Immature natural killer cell (primary cell): ENCODE measurements around the gene MIPOL1. TPM values are rescaled to one million over a fixed set of nuclear protein-coding genes. Genes with fewer than 3 reads are reported as not detected.
A peak's percentile ranks its signal among the peaks of the same experiment; 100 is the strongest.
"Not testable (repeated sequence)": the region's sequence is repeated elsewhere in the genome, so short reads cannot be mapped to it uniquely, and the experiment has no call there.

Source experiments
- DNase-seq, 3 donors: peaks; one replicate each; pipeline ENCODE4 v3.0.0; 2022; ENCODE audit warnings: mixed read lengths in 1 of 3
- H3K27ac Mint-ChIP-seq, 6 donors: one replicate each; pipeline ENCODE4 v1.8.0; 2020; ENCODE audit warnings: mixed read lengths in 6 of 6, mild to moderate bottlenecking in 5 of 6, inconsistent platforms in 4 of 6, moderate library complexity in 3 of 6
- H3K27me3 Mint-ChIP-seq, 3 donors: one replicate each; pipeline ENCODE4 v1.8.0; 2020 to 2021; ENCODE audit warnings: low read depth in 3 of 3, mild to moderate bottlenecking in 3 of 3, mixed read lengths in 3 of 3, moderate library complexity in 3 of 3, inconsistent platforms in 1 of 3
- H3K36me3 Mint-ChIP-seq, 3 donors: one replicate each; pipeline ENCODE4 v1.8.0; 2020; ENCODE audit warnings: mixed read lengths in 3 of 3, inconsistent platforms in 2 of 3, mild to moderate bottlenecking in 2 of 3
- H3K4me1 Mint-ChIP-seq, 2 donors: one replicate each; pipeline ENCODE4 v1.8.0; 2020; ENCODE audit warnings: inconsistent platforms in 2 of 2, mild to moderate bottlenecking in 2 of 2, mixed read lengths in 2 of 2, moderate library complexity in 1 of 2
- H3K4me3 Mint-ChIP-seq, 5 donors: one replicate each; pipeline ENCODE4 v1.8.0; 2020; ENCODE audit warnings: mild to moderate bottlenecking in 5 of 5, mixed read lengths in 5 of 5, inconsistent platforms in 3 of 5, moderate library complexity in 3 of 5
- H3K9me3 Mint-ChIP-seq, 6 donors: one replicate each; pipeline ENCODE4 v1.8.0; 2020; ENCODE audit warnings: mild to moderate bottlenecking in 6 of 6, mixed read lengths in 6 of 6, inconsistent platforms in 4 of 6, moderate library complexity in 3 of 6
- polyA plus RNA-seq, 3 donors: library from polyadenylated mRNA; unstranded; fragments of 300-500 nt; fragmentation: Illumina TruSeq; gene quantifications; one replicate each; pipeline ENCODE4 v1.2.3, GENCODE V29; 2021

Gene MIPOL1
- polyA plus RNA-seq, 3 donors from 2014 or later = not detected

DNA sequence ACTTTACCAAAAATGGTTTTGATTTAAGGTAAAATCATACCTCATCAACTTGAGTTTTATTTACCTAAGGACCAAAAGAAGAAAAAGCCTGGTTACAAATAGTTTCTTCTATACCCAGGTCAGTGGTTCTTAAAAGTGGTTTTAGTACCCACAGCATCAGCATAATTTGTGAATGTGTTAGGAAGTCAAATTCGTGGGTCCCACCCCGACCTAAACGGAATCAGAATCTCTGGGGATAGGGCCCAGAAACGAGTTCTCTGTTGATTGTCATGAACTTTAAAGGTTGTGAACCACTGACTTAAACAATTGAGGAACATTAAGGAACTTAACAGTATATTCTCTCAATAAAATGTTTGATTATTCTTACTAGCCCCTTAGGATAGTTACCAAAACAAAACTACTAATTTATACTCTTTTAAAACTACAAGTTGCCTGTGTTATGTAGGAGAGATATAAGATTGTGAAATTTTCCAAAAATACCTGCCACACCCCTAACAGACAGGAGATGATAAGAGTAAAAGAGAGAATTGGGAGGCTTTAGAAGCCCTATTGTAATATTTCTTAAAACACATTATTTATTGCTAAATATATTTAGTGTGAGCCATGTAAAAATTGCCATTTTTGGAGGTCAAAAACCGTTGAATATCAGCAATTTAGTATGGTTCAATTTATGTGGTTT lies 24.7 kb upstream of the MIPOL1 start:
- Mint-ChIP-seq H3K27me3 (peaks cover 0 to 4% (median 0%) of the 10 kb centered on the region in 3 donors), H3K4me1 (no peaks in the 10 kb centered on the region), H3K4me3 (no peak overlapping the region), H3K36me3 (peaks cover 0 to 4% (median 0%) of the 10 kb centered on the region in 3 donors), H3K27ac (no peak overlapping the region), H3K9me3 (peaks cover 5 to 32% (median 12%) of the 10 kb centered on the region in 6 donors)
- DNase-seq = no peak

DNA sequence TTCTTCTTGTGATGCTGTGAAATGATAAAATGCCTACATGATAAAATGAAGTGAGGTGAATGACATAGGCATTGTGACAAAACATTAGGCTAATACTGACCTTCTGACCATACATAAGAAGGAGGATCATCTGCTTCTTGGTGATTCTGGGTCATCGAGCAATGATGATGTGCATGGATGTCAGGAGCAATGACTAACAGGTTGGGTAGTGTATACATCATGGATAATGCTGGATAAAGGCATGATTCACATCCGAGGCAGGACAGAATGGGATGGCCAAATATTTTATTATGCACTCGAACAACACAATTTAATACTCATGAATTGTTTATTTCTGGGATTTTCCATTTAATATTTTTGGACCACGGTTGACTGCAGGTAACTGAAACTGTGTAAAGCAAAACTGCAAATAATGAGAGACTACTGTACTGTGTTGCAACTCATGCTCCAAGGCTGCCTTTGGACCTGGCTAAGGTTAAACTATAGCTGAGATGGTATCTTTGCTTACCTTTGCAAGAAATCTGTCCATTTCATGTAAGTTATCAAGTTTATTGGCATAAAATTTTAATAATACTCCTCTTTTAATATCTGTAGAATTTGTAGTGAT lies 17.7 kb upstream of the MIPOL1 start:
- Mint-ChIP-seq H3K4me1 (no peaks in the 10 kb centered on the region), H3K36me3 (peaks cover 0 to 4% (median 0%) of the 10 kb centered on the region in 3 donors), H3K27me3 (peaks cover 0 to 3% (median 0%) of the 10 kb centered on the region in 3 donors), H3K4me3 (no peak overlapping the region), H3K9me3 (peaks cover 5 to 44% (median 17%) of the 10 kb centered on the region in 6 donors), H3K27ac (no peak overlapping the region)
- DNase-seq = no peak

DNA sequence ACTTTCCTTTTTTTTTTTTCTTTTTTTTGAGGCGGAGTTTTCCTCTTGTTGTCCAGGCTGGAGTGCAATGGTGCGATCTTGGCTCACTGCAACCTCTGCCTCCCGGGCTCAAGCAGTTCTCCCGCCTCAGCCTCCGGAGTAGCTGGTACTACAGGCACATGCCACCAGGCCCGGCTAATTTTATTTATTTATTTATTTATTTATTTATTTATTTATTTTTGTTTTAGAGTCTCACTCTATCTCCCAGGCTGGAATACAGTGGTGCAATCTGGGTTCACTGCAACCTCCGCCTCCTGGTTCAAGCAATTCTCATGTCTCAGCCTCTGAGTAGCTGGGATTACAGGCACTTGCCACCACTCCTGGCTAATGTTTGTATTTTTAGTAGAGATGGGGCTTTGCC lies 16.9 kb upstream of the MIPOL1 start:
- peaks cover 5 to 41% (median 16%) of the 10 kb centered on the region in 6 donors for H3K9me3 Mint-ChIP-seq
- DNase-seq, H3K36me3 Mint-ChIP-seq, H3K4me1 Mint-ChIP-seq, H3K4me3 Mint-ChIP-seq, H3K27me3 Mint-ChIP-seq, H3K27ac Mint-ChIP-seq: not testable (repeated sequence)

DNA sequence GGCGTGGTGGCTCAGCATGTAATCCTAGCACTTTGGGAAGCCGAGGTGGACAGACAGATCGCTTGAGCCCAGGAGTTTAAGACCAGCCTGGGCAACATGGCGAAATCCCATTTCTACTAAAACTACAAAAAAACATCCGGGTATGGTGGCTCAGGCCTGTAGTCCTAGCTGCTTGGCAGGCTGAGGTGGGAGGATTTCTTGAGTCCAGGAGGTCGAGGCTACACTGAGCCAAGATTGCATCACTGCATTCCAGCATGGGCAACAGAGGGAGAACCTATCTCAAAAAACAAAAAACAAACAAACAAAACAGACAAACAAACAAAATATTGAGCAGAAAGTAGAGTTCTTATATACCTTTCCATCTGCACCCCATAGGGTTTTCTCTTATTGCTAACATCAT lies 16.3 kb upstream of the MIPOL1 start:
- no peak overlapping the region for H3K27ac Mint-ChIP-seq
- no peak overlapping the region for H3K4me3 Mint-ChIP-seq
- DNase-seq = no peak
- peaks cover 0 to 3% (median 0%) of the 10 kb centered on the region in 3 donors for H3K27me3 Mint-ChIP-seq
- peaks cover 0 to 4% (median 0%) of the 10 kb centered on the region in 3 donors for H3K36me3 Mint-ChIP-seq
- H3K4me1 Mint-ChIP-seq = no peaks in the 10 kb centered on the region
- H3K9me3 Mint-ChIP-seq = peaks cover 5 to 41% (median 16%) of the 10 kb centered on the region in 6 donors

DNA sequence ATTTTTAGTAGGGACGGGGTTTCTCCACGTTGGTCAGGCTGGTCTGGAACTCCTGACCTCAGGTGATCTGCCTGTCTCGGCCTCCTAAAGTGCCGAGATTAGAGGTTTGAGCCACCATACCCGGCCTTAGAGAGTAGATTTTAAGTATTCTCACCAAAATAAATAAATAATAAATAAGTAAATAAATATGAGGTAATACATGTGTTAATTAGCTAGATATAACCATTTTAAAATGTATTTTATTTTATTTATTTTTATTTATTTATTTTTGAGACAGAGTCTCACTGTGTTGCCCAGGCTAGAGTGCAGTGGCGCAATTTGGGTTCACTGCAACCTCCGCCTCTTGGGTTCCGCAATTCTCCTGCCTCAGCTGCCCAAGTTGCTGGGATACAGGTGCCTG lies 13.2 kb upstream of the MIPOL1 start:
- H3K27me3 Mint-ChIP-seq, H3K36me3 Mint-ChIP-seq, DNase-seq, H3K4me3 Mint-ChIP-seq, H3K27ac Mint-ChIP-seq, H3K4me1 Mint-ChIP-seq: not testable (repeated sequence)
- H3K9me3 Mint-ChIP-seq = peaks cover 10 to 30% (median 17%) of the 10 kb centered on the region in 6 donors

DNA sequence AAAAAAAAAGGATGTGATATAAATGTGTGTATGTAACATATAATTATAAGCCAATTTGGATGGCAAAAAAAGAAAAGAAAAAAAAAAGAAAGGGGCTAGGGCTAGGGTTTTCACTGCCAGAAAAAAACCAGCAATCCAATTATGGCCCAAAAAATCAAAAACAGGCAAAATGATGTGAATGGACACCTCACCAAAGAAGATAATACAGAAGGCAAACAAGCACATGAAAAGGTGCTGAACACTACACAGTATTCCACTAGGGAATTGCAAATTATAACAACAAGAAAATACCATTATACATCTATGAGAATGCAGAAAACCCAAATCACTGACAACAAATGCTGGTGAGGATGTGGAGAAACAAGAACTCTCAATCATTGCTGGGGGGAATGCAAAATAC lies 12.1 kb upstream of the MIPOL1 start:
- no peak for DNase-seq

DNA sequence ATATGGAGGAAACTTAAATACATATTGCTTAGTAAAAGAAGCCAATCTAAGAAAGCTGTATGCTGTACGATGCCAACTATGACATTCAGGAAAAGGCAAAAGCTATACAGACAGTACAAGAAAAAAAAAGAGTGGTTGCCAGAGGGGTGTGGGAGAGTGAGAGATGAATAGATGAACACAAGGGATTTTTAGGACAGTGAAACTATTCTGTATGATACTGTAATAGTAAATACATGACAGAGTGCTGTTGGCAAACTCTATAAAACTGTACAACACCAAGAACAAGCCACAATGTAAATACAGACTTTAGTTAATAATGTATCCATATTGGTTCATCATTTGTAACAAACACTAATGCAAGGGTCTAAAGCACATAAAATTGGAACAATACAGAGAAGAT lies 10.9 kb upstream of the MIPOL1 start:
- H3K36me3 Mint-ChIP-seq = no peaks in the 10 kb centered on the region
- H3K27me3 Mint-ChIP-seq = peaks cover 0 to 3% (median 0%) of the 10 kb centered on the region in 3 donors
- no peak overlapping the region for H3K27ac Mint-ChIP-seq
- no peaks in the 10 kb centered on the region for H3K4me1 Mint-ChIP-seq
- peaks cover 7 to 33% (median 26%) of the 10 kb centered on the region in 6 donors for H3K9me3 Mint-ChIP-seq
- H3K4me3 Mint-ChIP-seq = no peak overlapping the region
- no peak for DNase-seq

More for the DNA sequence above, 12.1 kb upstream of the MIPOL1 start:
- H3K36me3 Mint-ChIP-seq = no peaks in the 10 kb centered on the region
- no peak overlapping the region for H3K4me3 Mint-ChIP-seq
- H3K4me1 Mint-ChIP-seq = no peaks in the 10 kb centered on the region
- no peak overlapping the region for H3K27ac Mint-ChIP-seq
- peaks cover 7 to 32% (median 22%) of the 10 kb centered on the region in 6 donors for H3K9me3 Mint-ChIP-seq
- peaks cover 0 to 1% (median 0%) of the 10 kb centered on the region in 3 donors for H3K27me3 Mint-ChIP-seq

DNA sequence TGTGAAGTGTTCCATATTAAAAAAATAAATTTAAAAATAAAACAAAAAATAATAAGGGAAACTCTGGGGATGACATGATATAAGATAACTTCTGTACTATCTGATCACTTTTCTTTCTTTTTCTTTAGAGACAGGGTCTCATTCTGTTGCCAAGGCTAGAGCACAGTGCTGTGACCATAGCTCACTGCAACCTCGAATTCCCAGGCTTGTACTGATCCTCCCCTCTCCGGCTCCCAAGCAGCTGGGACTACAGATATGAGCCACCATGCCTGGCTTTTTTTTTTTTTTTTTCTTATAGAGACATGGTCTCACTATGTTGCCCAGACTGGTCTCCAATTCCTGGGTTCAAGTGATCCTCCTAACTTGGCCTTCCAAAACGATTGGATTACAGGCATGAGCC lies 10.4 kb upstream of the MIPOL1 start:
- H3K4me1 Mint-ChIP-seq = no peaks in the 10 kb centered on the region
- H3K27ac Mint-ChIP-seq = no peak overlapping the region
- peaks cover 0 to 3% (median 0%) of the 10 kb centered on the region in 3 donors for H3K27me3 Mint-ChIP-seq
- H3K4me3 Mint-ChIP-seq = no peak overlapping the region
- H3K36me3 Mint-ChIP-seq = no peaks in the 10 kb centered on the region
- peaks cover 2 to 30% (median 22%) of the 10 kb centered on the region in 6 donors for H3K9me3 Mint-ChIP-seq
- DNase-seq = no peak

DNA sequence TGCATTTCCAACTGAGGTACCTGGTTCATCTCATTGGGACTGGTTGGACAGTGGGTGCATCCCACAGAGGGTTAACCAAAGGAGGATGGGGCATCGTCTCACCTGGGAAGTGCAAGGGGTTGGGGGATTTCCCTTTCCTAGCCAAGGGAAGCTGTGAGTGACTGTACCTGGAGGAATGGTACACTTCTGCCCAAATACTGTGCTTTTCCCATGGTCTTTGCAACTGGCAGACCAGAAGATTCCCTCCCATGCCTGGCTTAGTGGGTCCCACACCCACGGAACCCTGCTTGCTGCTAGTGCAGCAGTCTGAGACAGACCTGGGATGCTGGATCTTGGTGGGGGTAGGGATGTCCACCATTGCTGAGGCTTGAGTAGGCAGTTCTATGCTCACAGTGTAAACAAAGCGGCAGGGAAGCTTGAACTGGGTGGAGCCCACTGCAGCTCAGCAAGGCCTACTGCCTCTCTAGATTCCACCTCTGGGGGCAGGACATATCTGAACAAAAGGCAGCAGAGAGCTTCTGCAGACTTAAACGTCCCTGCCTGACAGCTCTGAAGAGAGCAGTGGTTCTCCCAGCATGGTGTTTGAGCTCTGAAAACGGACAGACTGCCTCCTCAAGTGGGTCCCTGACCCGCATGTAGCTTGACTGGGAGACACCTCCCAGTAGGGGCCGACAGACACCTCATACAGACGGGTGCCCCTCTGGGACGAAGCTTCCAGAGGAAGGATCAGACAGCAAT lies 9.7 kb upstream of the MIPOL1 start:
- H3K27ac Mint-ChIP-seq, H3K4me3 Mint-ChIP-seq, H3K27me3 Mint-ChIP-seq, H3K4me1 Mint-ChIP-seq, H3K36me3 Mint-ChIP-seq, DNase-seq: not testable (repeated sequence)
- peaks cover 2 to 31% (median 21%) of the 10 kb centered on the region in 6 donors for H3K9me3 Mint-ChIP-seq

DNA sequence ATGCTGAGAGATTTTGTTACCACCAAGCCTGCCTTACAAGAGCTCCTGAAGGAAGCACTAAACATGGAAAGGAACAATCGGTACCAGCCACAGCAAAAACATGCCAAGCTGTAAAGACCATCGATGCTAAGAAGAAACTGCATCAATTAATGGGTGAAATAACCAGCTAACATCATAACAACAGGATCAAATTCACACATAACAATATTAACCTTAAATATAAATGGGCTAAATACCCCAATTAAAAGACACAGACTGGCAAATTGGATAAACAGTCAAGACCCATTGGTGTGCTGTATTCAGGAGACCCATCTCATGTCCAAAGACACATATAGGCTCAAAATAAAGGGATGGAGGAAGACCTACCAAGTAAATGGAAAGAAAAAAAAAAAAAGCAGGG lies 8.0 kb upstream of the MIPOL1 start:
- peaks cover 0 to 30% (median 16%) of the 10 kb centered on the region in 6 donors for H3K9me3 Mint-ChIP-seq
- H3K36me3 Mint-ChIP-seq, H3K4me1 Mint-ChIP-seq, H3K27ac Mint-ChIP-seq, H3K4me3 Mint-ChIP-seq, H3K27me3 Mint-ChIP-seq, DNase-seq: not testable (repeated sequence)

DNA sequence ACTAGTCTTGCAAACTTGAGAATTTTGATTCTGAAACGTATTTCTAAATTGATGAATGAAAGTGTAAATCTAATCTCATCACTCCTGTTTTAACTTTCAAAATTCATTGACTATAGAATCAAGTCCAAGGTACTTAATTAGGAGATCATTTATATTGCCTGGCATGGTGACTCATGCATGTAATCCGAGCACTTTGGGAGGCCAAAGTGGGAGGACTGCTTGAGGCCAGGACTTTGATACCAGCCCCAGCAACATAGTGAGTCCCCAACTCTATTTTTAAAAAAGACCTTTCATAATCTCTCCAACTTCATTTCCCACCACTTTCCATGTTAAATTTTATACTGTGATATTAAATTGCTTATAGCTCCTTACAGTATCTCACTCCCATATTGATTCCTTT lies 3.0 kb upstream of the MIPOL1 start:
- Mint-ChIP-seq H3K4me1 (peaks cover 0 to 8% of the 10 kb centered on the region in 2 donors), H3K27ac (no peak overlapping the region), H3K9me3 (peaks cover 2 to 49% (median 19%) of the 10 kb centered on the region in 6 donors), H3K36me3 (no peaks in the 10 kb centered on the region), H3K27me3 (peaks cover 0 to 3% (median 2%) of the 10 kb centered on the region in 3 donors), H3K4me3 (no peak overlapping the region)
- no peak for DNase-seq

DNA sequence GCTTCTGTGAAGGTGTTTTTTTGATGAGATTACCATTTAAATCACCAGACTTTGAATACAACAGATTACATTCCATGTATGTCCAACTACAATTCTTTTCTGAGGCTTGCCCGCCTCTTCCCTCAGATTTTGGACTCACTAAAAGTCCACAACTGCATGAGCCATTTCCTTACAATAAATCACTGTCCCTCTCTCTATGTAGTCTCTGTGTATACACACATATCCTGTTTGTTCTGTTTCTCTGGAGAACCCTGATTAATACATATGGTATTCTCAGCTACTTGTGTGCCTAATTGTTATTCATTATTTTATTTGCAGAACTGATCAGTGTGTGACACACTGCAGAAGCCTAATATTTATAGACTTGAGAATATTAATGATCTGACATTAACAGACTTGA lies 2.4 kb upstream of the MIPOL1 start:
- Mint-ChIP-seq H3K4me3 (no peak overlapping the region), H3K27ac (no peak overlapping the region), H3K4me1 (peaks cover 0 to 8% of the 10 kb centered on the region in 2 donors), H3K9me3 (peaks cover 2 to 48% (median 15%) of the 10 kb centered on the region in 6 donors), H3K27me3 (peaks cover 0 to 2% (median 1%) of the 10 kb centered on the region in 3 donors), H3K36me3 (no peaks in the 10 kb centered on the region)
- DNase-seq = no peak

DNA sequence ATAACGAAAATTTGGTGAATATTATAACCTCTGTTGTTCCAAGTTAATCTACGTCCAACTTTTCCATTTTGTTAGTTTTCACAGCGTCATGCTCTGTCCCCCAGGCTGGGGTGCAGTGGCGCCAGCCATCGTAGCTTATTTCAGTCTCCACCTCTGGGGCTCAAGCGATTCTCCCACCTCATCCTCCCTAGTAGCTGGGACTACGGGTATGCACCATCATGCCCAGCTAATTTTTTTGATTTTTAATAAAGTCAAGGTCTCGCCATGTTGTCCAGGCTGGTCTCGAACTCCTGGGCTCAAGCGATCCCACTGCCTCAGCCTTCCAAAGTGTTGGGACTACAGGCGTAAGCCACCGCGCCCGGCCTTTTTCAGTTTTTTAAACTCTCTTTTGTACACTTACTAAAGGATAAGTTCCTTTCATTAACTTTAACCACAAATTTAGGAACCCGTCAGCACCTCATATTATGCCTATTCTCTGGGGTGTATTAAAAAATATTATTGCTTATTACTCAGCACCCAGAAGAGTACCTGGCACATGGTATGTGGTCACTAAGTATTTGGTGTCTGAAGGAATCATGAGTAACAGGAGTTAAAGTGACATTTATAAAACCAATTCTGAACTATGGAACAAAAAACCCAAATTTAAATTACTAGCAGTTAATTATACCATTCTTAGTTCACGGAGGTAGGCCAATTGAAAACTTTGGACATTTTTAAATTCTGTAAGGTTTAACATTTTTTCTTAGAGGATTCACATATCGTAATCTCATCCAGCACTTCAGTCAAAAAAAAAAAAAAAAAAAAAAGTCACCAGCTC lies 925 bp upstream of the MIPOL1 start:
- H3K9me3 Mint-ChIP-seq = peaks cover 2 to 39% (median 8%) of the 10 kb centered on the region in 6 donors
- DNase-seq = no peak

More for the DNA sequence above, 925 bp upstream of the MIPOL1 start:
- Mint-ChIP-seq H3K4me1 (peaks cover 0 to 8% of the 10 kb centered on the region in 2 donors), H3K4me3 (peak overlapping the region in 4 of 5 donors; percentile 27 to 77 (median 52)), H3K27ac (no peak overlapping the region), H3K36me3 (no peaks in the 10 kb centered on the region), H3K27me3 (peaks cover 0 to 2% (median 0%) of the 10 kb centered on the region in 3 donors)
